ENCODE measurements around the gene MRPL28.

MRPL28 gene

DNA sequence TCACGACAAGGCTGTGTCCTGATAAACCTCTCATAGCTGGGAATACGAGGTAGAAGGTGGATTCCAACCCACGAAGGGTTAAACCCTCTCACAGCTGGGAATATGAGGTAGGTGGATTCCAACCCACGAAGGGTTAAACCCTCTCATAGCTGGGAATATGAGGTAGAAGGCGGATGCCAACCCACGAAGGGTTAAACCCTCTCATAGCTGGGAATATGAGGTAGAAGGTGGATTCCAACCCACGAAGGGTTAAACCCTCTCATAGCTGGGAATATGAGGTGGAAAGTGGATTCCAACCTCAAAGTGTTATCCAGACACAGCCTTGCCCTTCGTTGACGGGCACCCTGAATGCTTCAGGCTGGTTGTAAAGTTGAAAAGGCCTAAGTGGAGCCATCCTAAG, 48.8 kb downstream of the MRPL28 start:
- Histone ChIP-seq H3K4me1 (peaks cover 0 to 18% (median 4%) of the 10 kb centered on the region in 4 donors), H3K4me3 (no peak overlapping the region), H3K9me3 (no peaks in the 10 kb centered on the region), H3K27me3 (no peaks in the 10 kb centered on the region), H3K36me3 (peaks cover 0 to 31% (median 15%) of the 10 kb centered on the region in 3 donors), H3K27ac (no peak overlapping the region)
- intact Hi-C loops (cut with DNase I; ENCODE audit: low total_unique reads), result no loop called here
- TF ChIP-seq, protein P1, sequence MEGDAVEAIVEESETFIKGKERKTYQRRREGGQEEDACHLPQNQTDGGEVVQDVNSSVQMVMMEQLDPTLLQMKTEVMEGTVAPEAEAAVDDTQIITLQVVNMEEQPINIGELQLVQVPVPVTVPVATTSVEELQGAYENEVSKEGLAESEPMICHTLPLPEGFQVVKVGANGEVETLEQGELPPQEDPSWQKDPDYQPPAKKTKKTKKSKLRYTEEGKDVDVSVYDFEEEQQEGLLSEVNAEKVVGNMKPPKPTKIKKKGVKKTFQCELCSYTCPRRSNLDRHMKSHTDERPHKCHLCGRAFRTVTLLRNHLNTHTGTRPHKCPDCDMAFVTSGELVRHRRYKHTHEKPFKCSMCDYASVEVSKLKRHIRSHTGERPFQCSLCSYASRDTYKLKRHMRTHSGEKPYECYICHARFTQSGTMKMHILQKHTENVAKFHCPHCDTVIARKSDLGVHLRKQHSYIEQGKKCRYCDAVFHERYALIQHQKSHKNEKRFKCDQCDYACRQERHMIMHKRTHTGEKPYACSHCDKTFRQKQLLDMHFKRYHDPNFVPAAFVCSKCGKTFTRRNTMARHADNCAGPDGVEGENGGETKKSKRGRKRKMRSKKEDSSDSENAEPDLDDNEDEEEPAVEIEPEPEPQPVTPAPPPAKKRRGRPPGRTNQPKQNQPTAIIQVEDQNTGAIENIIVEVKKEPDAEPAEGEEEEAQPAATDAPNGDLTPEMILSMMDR (IDR thresholded peaks at IDR 0.05), result no peak
- no peak for DNase-seq

DNA sequence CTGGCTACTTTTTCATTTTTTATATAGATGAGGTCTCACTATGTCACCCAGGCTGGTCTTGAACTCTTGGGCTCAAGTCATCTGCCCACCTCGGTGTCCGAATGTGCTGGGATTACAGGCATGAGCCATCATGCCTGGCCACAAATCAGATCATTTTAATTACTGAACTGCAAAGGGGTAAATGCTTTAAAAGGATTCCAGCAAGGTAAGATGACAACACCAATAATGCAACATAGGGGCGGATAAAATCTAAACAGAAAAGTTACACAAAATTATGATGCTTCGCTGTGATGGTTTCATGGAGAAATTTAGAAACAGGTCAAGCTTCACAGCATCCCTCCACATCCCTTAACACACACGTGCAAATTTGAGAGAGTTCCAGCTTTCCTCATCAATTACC, 50.1 kb downstream of the MRPL28 start:
- TF ChIP-seq, protein P1 (IDR thresholded peaks at IDR 0.05), result no peak
- no peak for DNase-seq
- Histone ChIP-seq H3K27me3 (no peaks in the 10 kb centered on the region), H3K27ac (no peak overlapping the region), H3K4me3 (no peak overlapping the region), H3K9me3 (no peaks in the 10 kb centered on the region), H3K36me3 (peaks cover 0 to 27% (median 13%) of the 10 kb centered on the region in 3 donors), H3K4me1 (peaks cover 0 to 12% (median 4%) of the 10 kb centered on the region in 4 donors)
- intact Hi-C loops (cut with DNase I; ENCODE audit: low total_unique reads), result no loop called here

DNA sequence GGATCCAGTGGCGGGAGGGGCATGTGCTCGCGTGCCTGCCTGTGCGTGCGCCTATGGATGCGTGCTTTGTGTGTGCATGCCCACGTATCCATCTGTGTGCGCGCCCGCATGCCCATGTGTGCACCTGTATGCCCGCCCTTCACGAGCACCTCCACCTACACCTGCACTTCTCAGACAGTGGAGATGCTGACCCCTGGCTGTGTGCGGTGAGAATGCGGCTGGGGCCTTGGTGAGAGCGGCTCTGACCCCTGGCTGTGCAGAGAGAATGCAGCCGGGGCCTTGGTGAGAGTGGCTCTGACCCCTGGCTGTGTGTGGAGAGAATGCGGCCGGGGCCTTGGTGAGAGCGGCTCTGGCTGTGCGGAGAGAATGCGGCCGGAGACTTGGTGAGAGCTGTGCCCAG, 51.7 kb downstream of the MRPL28 start:
- no peak for DNase-seq
- intact Hi-C loops (cut with DNase I; ENCODE audit: low total_unique reads), result no loop called here

DNA sequence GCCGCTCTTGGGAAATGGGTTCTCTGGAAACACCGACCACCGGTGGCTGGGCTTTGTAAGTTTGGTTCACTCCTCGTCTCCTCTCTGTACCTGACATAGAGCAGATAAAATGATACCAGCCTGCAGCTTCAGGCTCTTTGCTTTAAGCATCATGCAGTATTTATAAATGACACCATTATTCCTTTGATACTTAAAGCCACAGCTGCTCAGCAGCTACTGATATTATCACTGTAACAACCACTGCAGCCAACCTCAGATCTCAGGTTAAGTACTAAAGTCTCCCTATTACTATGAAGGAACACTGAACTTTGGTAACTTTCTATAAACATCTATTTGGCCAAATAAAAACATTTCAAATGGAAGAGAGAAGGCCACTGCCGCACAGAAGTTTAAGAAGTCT, 52.8 kb downstream of the MRPL28 start:
- H3K27ac ChIP-seq, result no peak overlapping the region
- H3K36me3 ChIP-seq, result peaks cover 17 to 39% (median 34%) of the 10 kb centered on the region in 3 donors
- no peak for DNase-seq
- no peaks in the 10 kb centered on the region for H3K9me3 ChIP-seq
- TF ChIP-seq, protein P1 (IDR thresholded peaks at IDR 0.05), result no peak
- H3K4me3 ChIP-seq, result no peak overlapping the region
- intact Hi-C loops (cut with DNase I; ENCODE audit: low total_unique reads), result no loop called here
- no peaks in the 10 kb centered on the region for H3K27me3 ChIP-seq
- H3K4me1 ChIP-seq, result peaks cover 0 to 8% (median 0%) of the 10 kb centered on the region in 4 donors

More for the DNA sequence above, 51.7 kb downstream of the MRPL28 start:
- H3K36me3 ChIP-seq, result peaks cover 8 to 29% (median 24%) of the 10 kb centered on the region in 3 donors
- H3K27ac ChIP-seq, result no peak overlapping the region
- H3K27me3 ChIP-seq, result no peaks in the 10 kb centered on the region
- H3K4me1 ChIP-seq, result peaks cover 0 to 8% (median 0%) of the 10 kb centered on the region in 4 donors
- no peak overlapping the region for H3K4me3 ChIP-seq
- no peaks in the 10 kb centered on the region for H3K9me3 ChIP-seq
- TF ChIP-seq, protein P1 (IDR thresholded peaks at IDR 0.05), result no peak

Measured in tibial artery (tissue), 4 donors.